Mesothelial cell of epicardium (in vitro differentiated cells): Measurements from ENCODE around the gene PRR30. TPM values are rescaled to one million over a fixed set of nuclear protein-coding genes. Genes with fewer than 3 reads are reported as not detected.
"Not testable (repeated sequence)": the region's sequence is repeated elsewhere in the genome, so short reads cannot be mapped to it uniquely, and the experiment has no call there.

Experiments
- DNase-seq, 2 experiments: peaks; one replicate each; pipeline ENCODE4 v3.0.0; 2021; ENCODE audit warnings: low spot score in 2 of 2; ENCODE audit not compliant: unreplicated experiment in 2 of 2
- H3K27ac Mint-ChIP-seq: 2 replicates; pipeline ENCODE4 v1.8.0; 2021; ENCODE audit warnings: mixed read lengths
- H3K27me3 Mint-ChIP-seq: 2 replicates; pipeline ENCODE4 v1.8.0; 2021; ENCODE audit warnings: low read depth, mixed read lengths
- H3K36me3 Mint-ChIP-seq: 2 replicates; pipeline ENCODE4 v1.8.0; 2021; ENCODE audit warnings: mixed read lengths
- H3K4me1 Mint-ChIP-seq: 2 replicates; pipeline ENCODE4 v1.8.0; 2021; ENCODE audit warnings: mixed read lengths
- H3K4me3 Mint-ChIP-seq: 2 replicates; pipeline ENCODE4 v1.8.0; 2021; ENCODE audit warnings: mild to moderate bottlenecking, moderate library complexity, mixed read lengths
- H3K9me3 Mint-ChIP-seq: 2 replicates; pipeline ENCODE4 v1.8.0; 2021; ENCODE audit warnings: mixed read lengths
- total RNA-seq: library from RNA; stranded (reverse); gene quantifications from 3 replicates; pipeline ENCODE4 v1.2.1, GENCODE V29; 2021
- TF ChIP-seq, protein P1 (sequence below): fragments of 200-600 bp; sonication (generic); IDR thresholded peaks from one replicate; pipeline ENCODE4 v1.5.0; 2021; ENCODE audit warnings: antibody characterized with exemption; ENCODE audit not compliant: unreplicated experiment

PRR30 gene
- total RNA-seq, 1 donor from 2014 or later = not detected

DNA sequence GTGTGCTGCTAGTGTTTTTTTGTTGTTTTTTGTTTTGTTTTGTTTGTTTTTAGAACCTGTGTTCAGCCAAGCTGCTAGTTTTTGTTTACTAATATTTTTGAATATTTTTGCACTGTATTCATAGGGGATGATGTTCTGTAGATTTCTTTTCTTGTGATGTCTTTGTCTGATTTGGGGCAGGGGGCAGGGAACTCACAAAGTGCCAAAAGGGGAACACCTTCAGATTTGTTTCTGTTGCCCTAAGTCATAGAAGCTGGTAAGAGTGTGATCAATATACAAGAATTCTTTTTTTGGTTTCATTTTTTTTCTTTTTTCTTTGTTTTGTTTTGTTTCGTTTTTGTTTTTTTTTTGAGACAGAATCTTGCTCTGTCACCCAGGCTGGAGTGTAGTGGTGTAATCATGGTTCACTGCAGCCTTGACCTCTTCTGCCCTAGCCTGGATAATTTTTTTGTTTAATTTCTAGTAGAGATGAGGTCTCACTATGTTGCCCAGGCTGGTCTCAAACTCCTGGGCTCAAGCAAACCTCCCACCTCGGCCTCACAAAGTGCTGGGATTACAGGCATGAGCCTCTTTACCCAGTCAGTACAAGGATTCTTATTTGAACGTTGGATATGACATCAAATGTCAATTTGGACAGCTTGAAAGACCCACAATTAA lies 40.3 kb upstream of the PRR30 start:
- Mint-ChIP-seq H3K36me3 (no peaks in the 10 kb centered on the region), H3K4me3 (no peak overlapping the region), H3K27me3 (peaks cover 32% of the 10 kb centered on the region), H3K4me1 (no peaks in the 10 kb centered on the region), H3K27ac (no peak overlapping the region), H3K9me3 (peaks cover 4% of the 10 kb centered on the region)
- TF ChIP-seq, protein P1, sequence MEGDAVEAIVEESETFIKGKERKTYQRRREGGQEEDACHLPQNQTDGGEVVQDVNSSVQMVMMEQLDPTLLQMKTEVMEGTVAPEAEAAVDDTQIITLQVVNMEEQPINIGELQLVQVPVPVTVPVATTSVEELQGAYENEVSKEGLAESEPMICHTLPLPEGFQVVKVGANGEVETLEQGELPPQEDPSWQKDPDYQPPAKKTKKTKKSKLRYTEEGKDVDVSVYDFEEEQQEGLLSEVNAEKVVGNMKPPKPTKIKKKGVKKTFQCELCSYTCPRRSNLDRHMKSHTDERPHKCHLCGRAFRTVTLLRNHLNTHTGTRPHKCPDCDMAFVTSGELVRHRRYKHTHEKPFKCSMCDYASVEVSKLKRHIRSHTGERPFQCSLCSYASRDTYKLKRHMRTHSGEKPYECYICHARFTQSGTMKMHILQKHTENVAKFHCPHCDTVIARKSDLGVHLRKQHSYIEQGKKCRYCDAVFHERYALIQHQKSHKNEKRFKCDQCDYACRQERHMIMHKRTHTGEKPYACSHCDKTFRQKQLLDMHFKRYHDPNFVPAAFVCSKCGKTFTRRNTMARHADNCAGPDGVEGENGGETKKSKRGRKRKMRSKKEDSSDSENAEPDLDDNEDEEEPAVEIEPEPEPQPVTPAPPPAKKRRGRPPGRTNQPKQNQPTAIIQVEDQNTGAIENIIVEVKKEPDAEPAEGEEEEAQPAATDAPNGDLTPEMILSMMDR = no peak
- DNase-seq = no peak

DNA sequence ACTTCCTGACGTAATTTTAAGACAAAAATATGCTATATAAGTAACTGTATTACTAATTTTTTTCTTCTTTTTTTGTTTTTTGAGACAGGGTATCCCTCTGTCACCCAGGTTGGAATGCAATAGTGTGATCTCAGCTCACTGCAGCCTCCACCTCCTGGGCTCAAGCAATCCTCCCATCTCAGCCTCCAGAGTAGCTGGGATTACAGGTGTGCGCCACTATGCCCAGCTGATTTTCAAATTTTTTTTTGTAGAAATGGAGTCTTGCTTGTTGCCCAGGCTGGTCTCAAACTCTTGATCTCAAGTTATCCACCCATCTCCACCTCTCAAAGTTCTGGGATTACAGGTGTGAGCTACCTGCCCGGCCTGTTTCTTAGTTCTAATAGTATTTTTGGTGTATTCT lies 39.3 kb upstream of the PRR30 start:
- TF ChIP-seq, protein P1 = no peak
- H3K27ac Mint-ChIP-seq = no peak overlapping the region
- H3K36me3 Mint-ChIP-seq = no peaks in the 10 kb centered on the region
- peaks cover 30% of the 10 kb centered on the region for H3K27me3 Mint-ChIP-seq
- no peak overlapping the region for H3K4me3 Mint-ChIP-seq
- H3K9me3 Mint-ChIP-seq = peaks cover under 1% of the 10 kb centered on the region
- no peaks in the 10 kb centered on the region for H3K4me1 Mint-ChIP-seq
- no peak for DNase-seq

GRCh38 chr2:27177441-27178351 lies 38.5 kb upstream of the PRR30 start:
- DNase-seq = no peak
- Mint-ChIP-seq H3K4me1 (no peaks in the 10 kb centered on the region), H3K9me3 (no peaks in the 10 kb centered on the region), H3K27me3 (peaks cover 30% of the 10 kb centered on the region), H3K4me3 (no peak overlapping the region), H3K36me3 (no peaks in the 10 kb centered on the region), H3K27ac (no peak overlapping the region)
- TF ChIP-seq, protein P1 = no peak

- H3K27ac Mint-ChIP-seq, H3K36me3 Mint-ChIP-seq, H3K4me1 Mint-ChIP-seq, H3K9me3 Mint-ChIP-seq, DNase-seq, H3K4me3 Mint-ChIP-seq: not testable (repeated sequence)
- peaks cover 35% of the 10 kb centered on the region for H3K27me3 Mint-ChIP-seq
These were observed 36.6 kb upstream of the PRR30 start for GRCh38 chr2:27175781-27176180.

- Mint-ChIP-seq H3K27me3 (peaks cover 39% of the 10 kb centered on the region), H3K36me3 (no peaks in the 10 kb centered on the region), H3K9me3 (no peaks in the 10 kb centered on the region), H3K4me3 (no peak overlapping the region), H3K4me1 (no peaks in the 10 kb centered on the region), H3K27ac (no peak overlapping the region)
- no peak for DNase-seq
- TF ChIP-seq, protein P1 = no peak
These were observed 36.1 kb upstream of the PRR30 start for GRCh38 chr2:27175330-27175729.

- no peak overlapping the region for H3K4me3 Mint-ChIP-seq
- H3K9me3 Mint-ChIP-seq = no peaks in the 10 kb centered on the region
- H3K27me3 Mint-ChIP-seq = peaks cover 40% of the 10 kb centered on the region
- H3K4me1 Mint-ChIP-seq = no peaks in the 10 kb centered on the region
- TF ChIP-seq, protein P1 = no peak
- H3K27ac Mint-ChIP-seq = no peak overlapping the region
- H3K36me3 Mint-ChIP-seq = no peaks in the 10 kb centered on the region
- DNase-seq = no peak
These were observed 35.4 kb upstream of the PRR30 start for GRCh38 chr2:27174638-27175037.
